ENCODE results near the gene TK1.

- TF ChIP-seq CTCF (IDR thresholded peaks at IDR 0.05) (no peak), POLR2A (IDR thresholded peaks at IDR 0.05) (no peak)
Measured at GRCh38 chr17:78182504-78182903, 4.3 kb downstream of the TK1 start.
